Caco-2 (cell line): ENCODE results near the gene ADAMTS13. TPM values are rescaled to one million over a fixed set of nuclear protein-coding genes. Genes with fewer than 3 reads are reported as not detected.

Source experiments
- BruUV-seq: library from RNA; stranded (reverse); fragments of 400-500 nt; replicated peaks from 2 replicates; lab custom pipeline; 2021; lab: Mats Ljungman, UMichigan
- CTCF ChIA-PET: fragments of 300-600 bp; sonication (Branson Sonifier 250); formaldehyde crosslinking; loops from one replicate; lab custom pipeline; 2022; ENCODE audit warnings: antibody characterized with exemption; lab: Charles Lee
- POLR2A ChIA-PET: fragments of 300-600 bp; sonication (Branson Sonifier 250); formaldehyde crosslinking; loops from one replicate; lab custom pipeline; 2022; ENCODE audit warnings: antibody characterized with exemption; lab: Charles Lee
- DNase-seq, 2 experiments: peaks; one replicate each; pipeline versions ENCODE4 v3.0.0 to v3.0.0-alpha.2; 2020 to 2022
- H3K27me3 ChIP-seq: replicated peaks from 2 replicates; pipeline ENCODE4 v1.6.0; 2011; ENCODE audit warnings: low read length; ENCODE audit not compliant: control insufficient read depth, insufficient read depth
- H3K36me3 ChIP-seq: 2 replicates; pipeline ENCODE4 v1.5.1; 2011; ENCODE audit warnings: low read length; ENCODE audit not compliant: control insufficient read depth, insufficient read depth
- H3K4me1 ChIP-seq: fragments of 250-450 bp; sonication (Bioruptor Pico); 2 replicates; pipeline ENCODE4 v1.5.1; 2020; ENCODE audit warnings: mild to moderate bottlenecking
- H3K4me3 ChIP-seq: 2 replicates; pipeline ENCODE4 v1.5.1; 2011; ENCODE audit warnings: low read depth, mild to moderate bottlenecking, control low read depth, low read length
- H3K9me3 ChIP-seq: fragments of 250-450 bp; sonication (Bioruptor Pico); 2 replicates; pipeline ENCODE4 v1.5.1; 2020; ENCODE audit warnings: mild to moderate bottlenecking, moderate library complexity
- H3K27ac Mint-ChIP-seq: one replicate; pipeline ENCODE4 v1.8.0; 2022; ENCODE audit warnings: mixed read lengths; ENCODE audit not compliant: unreplicated experiment
- H3K27me3 Mint-ChIP-seq: one replicate; pipeline ENCODE4 v1.8.0; 2022; ENCODE audit warnings: mixed read lengths; ENCODE audit not compliant: insufficient read depth, unreplicated experiment
- H3K36me3 Mint-ChIP-seq: one replicate; pipeline ENCODE4 v1.8.0; 2022; ENCODE audit warnings: mild to moderate bottlenecking, mixed read lengths; ENCODE audit not compliant: insufficient read depth, unreplicated experiment
- H3K4me1 Mint-ChIP-seq: one replicate; pipeline ENCODE4 v1.8.0; 2022; ENCODE audit warnings: low read depth, mixed read lengths; ENCODE audit not compliant: unreplicated experiment
- H3K4me3 Mint-ChIP-seq: one replicate; pipeline ENCODE4 v1.8.0; 2022; ENCODE audit warnings: mild to moderate bottlenecking, moderate library complexity, mixed read lengths; ENCODE audit not compliant: unreplicated experiment
- H3K9me3 Mint-ChIP-seq: one replicate; pipeline ENCODE4 v1.8.0; 2022; ENCODE audit warnings: mixed read lengths; ENCODE audit not compliant: unreplicated experiment
- CTCF ChIP-seq, 2 experiments: fragments of 200-600 bp in 1 of 2; IDR thresholded peaks; 1 replicate in 1 of 2; 2 replicates in 1 of 2; pipeline versions ENCODE4 v1.5.1 to v1.8.0; 2011 to 2022; ENCODE audit warnings: antibody characterized with exemption in 1 of 2, control low read depth in 1 of 2, inconsistent platforms in 1 of 2, low read depth in 1 of 2, low read length in 1 of 2, mild to moderate bottlenecking in 1 of 2, moderate library complexity in 1 of 2; ENCODE audit not compliant: insufficient read depth in 1 of 2, severe bottlenecking in 1 of 2, unreplicated experiment in 1 of 2
- intact Hi-C: fragments of 100-400 bp; cut with micrococcal nuclease; formaldehyde crosslinking; loops from one replicate; pipeline ENCODE4 v1.10.0; 2022; ENCODE audit not compliant: unreplicated experiment
- total RNA-seq: library from RNA; stranded (reverse); gene quantifications from 2 replicates; pipeline ENCODE4 v1.2.3, GENCODE V29; 2022

ADAMTS13 gene
- total RNA-seq, 1 experiment from 2014 or later = 6.2 TPM

- no peak for TF ChIP-seq CTCF (IDR thresholded peaks at IDR 0.05; ENCODE audit: insufficient read depth in 1 of 2, low read depth in 1 of 2, low read length in 1 of 2, severe bottlenecking in 1 of 2, unreplicated experiment in 1 of 2)
- ChIA-PET CTCF (interaction anchor here (1.4 kb wide), 1 partner anchor 20 kb away, joined by 3 read pairs; no protein-coding TSS in a partner anchor), POLR2A (no interaction called here)
- DNase-seq = no peak
- Mint-ChIP-seq H3K36me3 (peaks cover 5% of the 10 kb centered on the region), H3K27me3 (no peaks in the 10 kb centered on the region), H3K4me3 (no peak overlapping the region), H3K27ac (no peak overlapping the region), H3K4me1 (no peaks in the 10 kb centered on the region), H3K9me3 (no peaks in the 10 kb centered on the region)
- H3K27me3 ChIP-seq = no peaks in the 10 kb centered on the region
- no peaks in the 10 kb centered on the region; the same call in 1 of the 2 replicates for H3K4me1 ChIP-seq
- H3K9me3 ChIP-seq = no peaks in the 10 kb centered on the region
- no peaks in the 10 kb centered on the region for H3K36me3 ChIP-seq
- intact Hi-C loops = no loop called here
- BruUV-seq = no TSS peak
- no peak overlapping the region for H3K4me3 ChIP-seq
These were observed 24.3 kb upstream of the ADAMTS13 start for GRCh38 chr9:133397895-133398294.

GRCh38 chr9:133400292-133400691 is 21.9 kb upstream of the ADAMTS13 start:
- POLR2A ChIA-PET = no interaction called here
- BruUV-seq = no TSS peak

GRCh38 chr9:133401588-133401987 is 20.6 kb upstream of the ADAMTS13 start:
- intact Hi-C loops = no loop called here
- no peaks in the 10 kb centered on the region; the same call in 1 of the 2 replicates for H3K4me1 ChIP-seq
- H3K27me3 ChIP-seq = no peaks in the 10 kb centered on the region
- no peak for DNase-seq
- Mint-ChIP-seq H3K27me3 (no peaks in the 10 kb centered on the region), H3K4me1 (no peaks in the 10 kb centered on the region), H3K4me3 (no peak overlapping the region), H3K9me3 (no peaks in the 10 kb centered on the region), H3K36me3 (peaks cover 35% of the 10 kb centered on the region), H3K27ac (no peak overlapping the region)
- H3K4me3 ChIP-seq = no peak overlapping the region
- ChIA-PET CTCF (interaction anchor here (1.3 kb wide), 1 partner anchor 45 kb away, joined by 5 read pairs; no protein-coding TSS in a partner anchor), POLR2A (interaction anchor here (0.6 kb wide), 1 partner anchor 13 kb away, joined by 4 read pairs; no protein-coding TSS in a partner anchor)
- no peak for TF ChIP-seq CTCF (IDR thresholded peaks at IDR 0.05; ENCODE audit: insufficient read depth in 1 of 2, low read depth in 1 of 2, low read length in 1 of 2, severe bottlenecking in 1 of 2, unreplicated experiment in 1 of 2)
- BruUV-seq = no TSS peak
- H3K9me3 ChIP-seq = no peaks in the 10 kb centered on the region
- 0 out of 2 replicates have a peak, but pooled peaks cover under 1% of the 10 kb centered on the region for H3K36me3 ChIP-seq

More at GRCh38 chr9:133400292-133400691, 21.9 kb upstream of the ADAMTS13 start:
- intact Hi-C loops = no loop called here
- H3K9me3 Mint-ChIP-seq = no peaks in the 10 kb centered on the region
- H3K27ac Mint-ChIP-seq = no peak overlapping the region
- no peak overlapping the region for H3K4me3 Mint-ChIP-seq
- no peaks in the 10 kb centered on the region for H3K9me3 ChIP-seq
- H3K4me1 ChIP-seq = no peaks in the 10 kb centered on the region; the same call in 1 of the 2 replicates
- no peaks in the 10 kb centered on the region for H3K4me1 Mint-ChIP-seq
- H3K27me3 Mint-ChIP-seq = no peaks in the 10 kb centered on the region
- H3K4me3 ChIP-seq = no peak overlapping the region
- peaks cover 23% of the 10 kb centered on the region for H3K36me3 Mint-ChIP-seq
- H3K36me3 ChIP-seq = no peaks in the 10 kb centered on the region
- no peak for DNase-seq
- CTCF ChIA-PET = interaction anchor here (0.9 kb wide), 1 partner anchor 63 kb away, joined by 3 read pairs; no protein-coding TSS in a partner anchor
- H3K27me3 ChIP-seq = no peaks in the 10 kb centered on the region
- no peak for TF ChIP-seq CTCF (IDR thresholded peaks at IDR 0.05; ENCODE audit: insufficient read depth in 1 of 2, low read depth in 1 of 2, low read length in 1 of 2, severe bottlenecking in 1 of 2, unreplicated experiment in 1 of 2)
